ENCODE results near the gene PSKH1.

Gene PSKH1

GRCh38 chr16:67868290-67868689 is 24.8 kb upstream of the PSKH1 start:
- DNase-seq (ENCODE audit: low read depth) = no peak

GRCh38 chr16:67869653-67870052 is 23.4 kb upstream of the PSKH1 start:
- no peak for DNase-seq (ENCODE audit: low read depth)

- DNase-seq (ENCODE audit: low read depth) = no peak
Observed at GRCh38 chr16:67871256-67871655, 21.8 kb upstream of the PSKH1 start.

- DNase-seq (ENCODE audit: low read depth) = no peak
Observed at GRCh38 chr16:67872131-67872630, 20.9 kb upstream of the PSKH1 start.

GRCh38 chr16:67872631-67873434 is 20.2 kb upstream of the PSKH1 start, which contains the start of gene EDC4:
Gene EDC4 (plus strand): TSS chr16:67873052. CDS start chr16:67873262, 210 bp downstream.
- DNase-seq (ENCODE audit: low read depth) = peak; percentile 81

GRCh38 chr16:67873435-67874370 is 19.4 kb upstream of the PSKH1 start:
- DNase-seq (ENCODE audit: low read depth) = no peak

GRCh38 chr16:67874372-67874771 is 18.7 kb upstream of the PSKH1 start:
- no peak for DNase-seq (ENCODE audit: low read depth)

- no peak for DNase-seq (ENCODE audit: low read depth)
Observed at GRCh38 chr16:67877064-67877463, 16.0 kb upstream of the PSKH1 start.

GRCh38 chr16:67878232-67878631 is 14.8 kb upstream of the PSKH1 start:
- DNase-seq (ENCODE audit: low read depth) = no peak

- DNase-seq (ENCODE audit: low read depth) = no peak
Observed at GRCh38 chr16:67878846-67879245, 14.2 kb upstream of the PSKH1 start.

- no peak for DNase-seq (ENCODE audit: low read depth)
Observed at GRCh38 chr16:67879462-67879861, 13.6 kb upstream of the PSKH1 start.

GRCh38 chr16:67879936-67880335 is 13.1 kb upstream of the PSKH1 start:
- DNase-seq (ENCODE audit: low read depth) = no peak

- DNase-seq (ENCODE audit: low read depth) = no peak
Observed at GRCh38 chr16:67880584-67880983, 12.5 kb upstream of the PSKH1 start.

GRCh38 chr16:67881621-67882161 is 11.4 kb upstream of the PSKH1 start:
- DNase-seq (ENCODE audit: low read depth) = no peak

GRCh38 chr16:67882374-67883145 is 10.5 kb upstream of the PSKH1 start:
- no peak for DNase-seq (ENCODE audit: low read depth)

GRCh38 chr16:67883146-67883871 is 9.7 kb upstream of the PSKH1 start:
- no peak for DNase-seq (ENCODE audit: low read depth)

GRCh38 chr16:67883872-67884261 is 9.2 kb upstream of the PSKH1 start:
- peak; percentile 71 for DNase-seq (ENCODE audit: low read depth)

- DNase-seq (ENCODE audit: low read depth) = no peak
Observed at GRCh38 chr16:67884684-67885083, 8.4 kb upstream of the PSKH1 start, which contains the start of gene NRN1L. Gene NRN1L (plus strand): TSS chr16:67884885. CDS start chr16:67884904, 19 bp downstream.

GRCh38 chr16:67885545-67885944 is 7.5 kb upstream of the PSKH1 start:
- no peak for DNase-seq (ENCODE audit: low read depth)

GRCh38 chr16:67885976-67886375 is 7.1 kb upstream of the PSKH1 start:
- no peak for DNase-seq (ENCODE audit: low read depth)

- no peak for DNase-seq (ENCODE audit: low read depth)
Observed at GRCh38 chr16:67886387-67886786, 6.7 kb upstream of the PSKH1 start.

All from activated T-cell treated with anti-CD3 and anti-CD28 coated beads for 1 hour (primary cell).